Astrocyte (in vitro differentiated cells and primary cell): ENCODE results near the gene CYBA. TPM values are rescaled to one million over a fixed set of nuclear protein-coding genes. Genes with fewer than 3 reads are reported as not detected.

ENCODE experiments used
- DNase-seq: peaks from one replicate; pipeline ENCODE4 v3.0.0-alpha.2; 2010; ENCODE audit warnings: low read depth
- FAIRE-seq: peaks from 2 replicates; lab custom pipeline; 2011; peaks lifted over from hg19 to GRCh38; lab: Jason Lieb, UNC
- H2AFZ ChIP-seq: 2 replicates; pipeline ENCODE4 v1.6.0; 2012; ENCODE audit warnings: low read depth, low read length, inconsistent platforms
- H3K27ac ChIP-seq: 2 replicates; pipeline ENCODE4 v1.5.1; 2011; ENCODE audit warnings: low read depth, low read length, inconsistent platforms
- H3K27me3 ChIP-seq: 2 replicates; pipeline ENCODE4 v1.6.0; 2011; ENCODE audit warnings: low read length, inconsistent platforms; ENCODE audit not compliant: insufficient read depth
- H3K36me3 ChIP-seq: 2 replicates; pipeline ENCODE4 v1.5.1; 2011; ENCODE audit warnings: low read length, inconsistent platforms; ENCODE audit not compliant: insufficient read depth
- H3K4me1 ChIP-seq: 2 replicates; pipeline ENCODE4 v1.5.1; 2011; ENCODE audit warnings: low read length, inconsistent platforms; ENCODE audit not compliant: insufficient read depth
- H3K4me2 ChIP-seq: 2 replicates; pipeline ENCODE4 v1.6.0; 2012; ENCODE audit warnings: low read length, inconsistent platforms
- H3K4me3 ChIP-seq: 2 replicates; pipeline ENCODE4 v1.5.1; 2011; ENCODE audit warnings: low read depth, mild to moderate bottlenecking, low read length, inconsistent platforms; ENCODE audit not compliant: insufficient read depth
- H3K79me2 ChIP-seq: 2 replicates; pipeline ENCODE4 v1.6.0; 2012; ENCODE audit warnings: mild to moderate bottlenecking, low read length, inconsistent platforms; ENCODE audit not compliant: insufficient read depth
- H3K9ac ChIP-seq: 2 replicates; pipeline ENCODE4 v1.6.0; 2012; ENCODE audit warnings: mild to moderate bottlenecking, low read length, inconsistent platforms
- H3K9me3 ChIP-seq: 2 replicates; pipeline ENCODE4 v1.5.1; 2012; ENCODE audit warnings: low read depth, mild to moderate bottlenecking, low read length, inconsistent platforms; ENCODE audit not compliant: insufficient read depth
- H4K20me1 ChIP-seq: 2 replicates; pipeline ENCODE4 v1.6.0; 2012; ENCODE audit warnings: low read length, inconsistent platforms; ENCODE audit not compliant: insufficient read depth
- H3K27ac Mint-ChIP-seq: one replicate; pipeline ENCODE4 v1.8.0; 2021; ENCODE audit warnings: mild to moderate bottlenecking, mixed read lengths; ENCODE audit not compliant: unreplicated experiment
- H3K27me3 Mint-ChIP-seq: one replicate; pipeline ENCODE4 v1.8.0; 2021; ENCODE audit warnings: low read depth, mixed read lengths; ENCODE audit not compliant: unreplicated experiment
- H3K36me3 Mint-ChIP-seq: one replicate; pipeline ENCODE4 v1.8.0; 2021; ENCODE audit warnings: low read depth, mixed read lengths; ENCODE audit not compliant: unreplicated experiment
- H3K4me1 Mint-ChIP-seq: one replicate; pipeline ENCODE4 v1.8.0; 2021; ENCODE audit warnings: low read depth, mixed read lengths; ENCODE audit not compliant: unreplicated experiment
- H3K4me3 Mint-ChIP-seq: one replicate; pipeline ENCODE4 v1.8.0; 2021; ENCODE audit warnings: mild to moderate bottlenecking, moderate library complexity, mixed read lengths; ENCODE audit not compliant: unreplicated experiment
- H3K9me3 Mint-ChIP-seq: one replicate; pipeline ENCODE4 v1.8.0; 2021; ENCODE audit warnings: mild to moderate bottlenecking, mixed read lengths; ENCODE audit not compliant: unreplicated experiment
- EZH2 ChIP-seq: IDR thresholded peaks from 2 replicates; pipeline ENCODE4 v1.6.1; 2012; ENCODE audit warnings: mild to moderate bottlenecking, low read length, inconsistent platforms; ENCODE audit not compliant: insufficient read depth
- total RNA-seq: library from RNA; stranded (reverse); gene quantifications from 2 replicates; pipeline ENCODE4 v1.2.1, GENCODE V29; 2021
- TF ChIP-seq, protein P1 (sequence below): IDR thresholded peaks from 2 replicates; pipeline ENCODE4 v1.5.1; 2011; ENCODE audit warnings: low read depth, mild to moderate bottlenecking, inconsistent platforms, low read length, moderate library complexity; ENCODE audit not compliant: insufficient read depth

Gene CYBA
- total RNA-seq, 1 donor from 2014 or later: 236 TPM

GRCh38 chr16:88618182-88618955 is 32.5 kb downstream of the CYBA start:
- H3K4me3 ChIP-seq: no peak overlapping the region
- no peak overlapping the region for H3K9ac ChIP-seq
- Mint-ChIP-seq H3K36me3 (peaks cover 12% of the 10 kb centered on the region), H3K27me3 (no peaks in the 10 kb centered on the region), H3K27ac (no peak overlapping the region), H3K4me1 (no peaks in the 10 kb centered on the region), H3K4me3 (no peak overlapping the region), H3K9me3 (no peaks in the 10 kb centered on the region)
- FAIRE-seq: no peak
- no peaks in the 10 kb centered on the region for H3K27me3 ChIP-seq
- H3K36me3 ChIP-seq: peaks cover 3% of the 10 kb centered on the region
- no peaks in the 10 kb centered on the region for H3K4me1 ChIP-seq
- peaks cover 46% of the 10 kb centered on the region for H3K79me2 ChIP-seq
- TF ChIP-seq, protein P1, sequence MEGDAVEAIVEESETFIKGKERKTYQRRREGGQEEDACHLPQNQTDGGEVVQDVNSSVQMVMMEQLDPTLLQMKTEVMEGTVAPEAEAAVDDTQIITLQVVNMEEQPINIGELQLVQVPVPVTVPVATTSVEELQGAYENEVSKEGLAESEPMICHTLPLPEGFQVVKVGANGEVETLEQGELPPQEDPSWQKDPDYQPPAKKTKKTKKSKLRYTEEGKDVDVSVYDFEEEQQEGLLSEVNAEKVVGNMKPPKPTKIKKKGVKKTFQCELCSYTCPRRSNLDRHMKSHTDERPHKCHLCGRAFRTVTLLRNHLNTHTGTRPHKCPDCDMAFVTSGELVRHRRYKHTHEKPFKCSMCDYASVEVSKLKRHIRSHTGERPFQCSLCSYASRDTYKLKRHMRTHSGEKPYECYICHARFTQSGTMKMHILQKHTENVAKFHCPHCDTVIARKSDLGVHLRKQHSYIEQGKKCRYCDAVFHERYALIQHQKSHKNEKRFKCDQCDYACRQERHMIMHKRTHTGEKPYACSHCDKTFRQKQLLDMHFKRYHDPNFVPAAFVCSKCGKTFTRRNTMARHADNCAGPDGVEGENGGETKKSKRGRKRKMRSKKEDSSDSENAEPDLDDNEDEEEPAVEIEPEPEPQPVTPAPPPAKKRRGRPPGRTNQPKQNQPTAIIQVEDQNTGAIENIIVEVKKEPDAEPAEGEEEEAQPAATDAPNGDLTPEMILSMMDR: no peak
- no peak for TF ChIP-seq EZH2
- no peak overlapping the region for H3K4me2 ChIP-seq
- DNase-seq: no peak
- no peak overlapping the region for H2AFZ ChIP-seq
- no peaks in the 10 kb centered on the region for H3K9me3 ChIP-seq
- H3K27ac ChIP-seq: no peak overlapping the region
- peaks cover 76% of the 10 kb centered on the region for H4K20me1 ChIP-seq

DNA sequence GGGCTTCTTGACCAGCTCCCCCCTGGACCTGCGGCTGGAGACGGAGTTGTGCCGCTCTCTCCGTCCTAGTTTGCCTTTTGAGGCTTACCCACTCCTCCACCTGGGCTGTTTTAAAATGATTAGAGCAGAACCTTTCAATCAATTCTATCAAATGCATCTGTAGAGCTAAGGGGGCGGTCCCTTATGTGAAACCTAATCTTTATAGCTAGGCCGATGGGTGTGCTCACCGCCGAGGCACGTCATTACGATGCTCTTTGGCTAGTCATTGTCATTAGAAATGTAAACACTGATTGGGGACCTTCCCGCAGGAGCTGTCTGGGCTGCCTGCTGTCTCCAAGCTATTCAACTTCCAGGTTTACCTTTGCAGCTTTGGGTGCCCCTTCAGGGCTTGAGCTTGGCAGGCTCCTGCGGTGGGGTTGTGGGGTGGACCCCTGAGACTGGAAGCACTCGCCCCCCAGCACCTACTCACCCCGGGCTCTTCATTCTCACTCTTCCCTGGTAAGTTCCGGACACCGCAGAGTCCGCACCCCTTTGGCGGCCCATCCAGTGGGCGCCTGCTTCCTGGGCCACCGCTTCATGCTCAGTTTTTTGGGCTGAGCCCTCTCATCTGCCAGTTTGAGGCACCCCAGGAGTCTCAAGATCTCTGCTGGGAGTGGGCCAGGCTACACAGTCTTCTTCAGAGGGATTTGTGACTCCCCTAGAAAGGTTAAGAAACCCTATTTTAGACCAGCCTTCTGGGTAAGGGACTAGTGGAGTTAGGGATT is 33.4 kb downstream of the CYBA start:
- H3K36me3 ChIP-seq: peaks cover 3% of the 10 kb centered on the region
- peaks cover 12% of the 10 kb centered on the region for H3K36me3 Mint-ChIP-seq
- H3K27me3 ChIP-seq: no peaks in the 10 kb centered on the region
- TF ChIP-seq EZH2: no peak
- TF ChIP-seq, protein P1: no peak
- FAIRE-seq (no peak), DNase-seq (no peak)
- H3K27ac ChIP-seq: no peak overlapping the region
- H4K20me1 ChIP-seq: peaks cover 84% of the 10 kb centered on the region
- H3K4me1 Mint-ChIP-seq: no peaks in the 10 kb centered on the region
- H3K4me2 ChIP-seq: no peak overlapping the region
- H2AFZ ChIP-seq: no peak overlapping the region
- H3K9ac ChIP-seq: no peak overlapping the region
- H3K79me2 ChIP-seq: peaks cover 47% of the 10 kb centered on the region
- H3K9me3 ChIP-seq: no peaks in the 10 kb centered on the region
- H3K4me1 ChIP-seq: no peaks in the 10 kb centered on the region
- no peak overlapping the region for H3K4me3 ChIP-seq
- no peaks in the 10 kb centered on the region for H3K27me3 Mint-ChIP-seq
- H3K9me3 Mint-ChIP-seq: no peaks in the 10 kb centered on the region
- no peak overlapping the region for H3K27ac Mint-ChIP-seq
- no peak overlapping the region for H3K4me3 Mint-ChIP-seq
